Stomach (tissue), 9 donors: ENCODE data around the gene HAND2. TPM values are rescaled to one million over a fixed set of nuclear protein-coding genes. Genes with fewer than 3 reads are reported as not detected.

Experiments
- DNase-seq, 2 donors: peaks; one replicate each; pipeline versions ENCODE4 v3.0.0 to v3.0.0-alpha.2; 2013 to 2019
- H3K27ac ChIP-seq, 5 donors: fragments of 200-600 bp in 4 of 5; sonication (generic) in 4 of 5; one replicate each; pipeline ENCODE4 v1.5.1; 2013 to 2019; ENCODE audit warnings: mild to moderate bottlenecking in 1 of 5, moderate library complexity in 1 of 5
- H3K27me3 ChIP-seq, 3 donors: fragments of 200-600 bp; sonication (generic); one replicate each; pipeline ENCODE4 v1.5.1; 2017 to 2019; ENCODE audit warnings: mixed run types in 1 of 3
- H3K36me3 ChIP-seq, 4 donors: fragments of 200-600 bp; sonication (generic); 1 replicate in 3 of 4; 2 replicates in 1 of 4; pipeline ENCODE4 v1.5.1; 2016 to 2019
- H3K4me1 ChIP-seq, 4 donors: fragments of 200-600 bp; sonication (generic); one replicate each; pipeline ENCODE4 v1.5.1; 2016 to 2019
- H3K4me3 ChIP-seq, 4 donors: fragments of 200-600 bp; sonication (generic) in 3 of 4; one replicate each; pipeline ENCODE4 v1.5.1; 2016 to 2019; ENCODE audit warnings: mild to moderate bottlenecking in 1 of 4
- H3K9me3 ChIP-seq, 4 donors: fragments of 200-600 bp; sonication (generic); one replicate each; pipeline ENCODE4 v1.5.1; 2016 to 2019
- EP300 ChIP-seq: sonication (generic); formaldehyde crosslinking; IDR thresholded peaks from one replicate; pipeline ENCODE4 v1.6.1; 2017; ENCODE audit warnings: antibody characterized with exemption
- POLR2A ChIP-seq, 4 donors: fragments of 450-650 bp; IDR thresholded peaks; one replicate each; pipeline ENCODE4 v1.6.1; 2016; ENCODE audit warnings: antibody characterized with exemption in 4 of 4, control low read depth in 2 of 4, mild to moderate bottlenecking in 1 of 4, moderate library complexity in 1 of 4
- POLR2AphosphoS5 ChIP-seq, 3 donors: sonication (generic); formaldehyde crosslinking; IDR thresholded peaks; one replicate each; pipeline ENCODE4 v1.6.1; 2016; ENCODE audit warnings: antibody characterized with exemption in 3 of 3
- WGBS, 5 donors: extraction: QIAGEN DNeasy Blood & Tissue Kit in 3 of 5; methylation state at CpG; one replicate each; pipeline versions ENCODE4 v1.1.5 to v1.1.7; 2013 to 2018; 5-methylcytosine and 5-hydroxymethylcytosine counted together
- intact Hi-C: fragments of 100-400 bp; cut with DNase I; formaldehyde crosslinking; loops from one replicate; pipeline ENCODE4 v1.15.1; 2023; ENCODE audit warnings: low total_unique reads
- polyA plus RNA-seq, 3 donors: library from polyadenylated mRNA; stranded (reverse); fragments of 200-250 nt; gene quantifications; one replicate each; pipeline ENCODE4 v1.2.3, GENCODE V29; 2013
- total RNA-seq, 5 donors: library from RNA; depleted of rRNA; stranded (reverse); fragments of >200 nt; gene quantifications; one replicate each; pipeline versions ENCODE4 v1.1.0 to v1.2.3, GENCODE V29; 2014 to 2016
- TF ChIP-seq, protein P1 (sequence below), 7 experiments: fragments of 450-650 bp in 4 of 7; fragments of 200-600 bp in 3 of 7; sonication (generic) in 3 of 7; IDR thresholded peaks; one replicate each; pipeline ENCODE4 v1.5.1; 2016 to 2019; ENCODE audit warnings: antibody characterized with exemption in 7 of 7, control low read depth in 2 of 7, mild to moderate bottlenecking in 1 of 7
- donor health status: healthy with polysubstance abuse.
- donor health status: Bipolar disorder and iron deficiency.
- donor health status: healthy.

Gene HAND2
- total and polyA plus RNA-seq, 8 donors = 1.9 to 234 (median 19.6) TPM

DNA sequence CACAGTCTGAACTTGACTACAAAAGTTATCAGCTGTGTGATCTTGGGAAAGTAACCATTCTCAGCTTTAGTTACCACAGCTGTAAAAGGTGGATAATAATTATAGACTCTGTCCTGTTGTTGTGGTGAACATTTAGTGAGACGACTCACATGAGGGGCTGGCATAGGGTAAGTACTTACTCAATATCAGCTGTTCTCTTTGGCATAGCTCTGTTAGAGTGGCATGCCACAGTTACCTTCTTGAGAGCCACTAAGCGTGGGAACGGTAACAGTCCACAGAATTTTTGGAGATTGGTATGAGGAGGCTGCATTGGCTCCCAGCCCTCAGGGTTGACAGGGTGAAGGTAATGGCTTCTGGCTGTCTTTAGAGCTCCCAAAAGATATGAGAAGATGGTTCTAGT, 13.2 kb upstream of the HAND2 start:
- Histone ChIP-seq H3K4me1 (peaks cover 4 to 11% (median 10%) of the 10 kb centered on the region in 4 donors), H3K36me3 (no peaks in the 10 kb centered on the region), H3K4me3 (no peak overlapping the region), H3K9me3 (no peaks in the 10 kb centered on the region), H3K27me3 (peaks cover 0 to 61% (median 30%) of the 10 kb centered on the region in 3 donors), H3K27ac (peak overlapping the region in 1 of 5 donors; percentile 21)
- intact Hi-C loops = no loop called here
- no peak for DNase-seq
- TF ChIP-seq POLR2A (IDR thresholded peaks at IDR 0.05) (no peak), EP300 (no peak), POLR2AphosphoS5 (IDR thresholded peaks at IDR 0.05) (no peak)
- TF ChIP-seq, protein P1, sequence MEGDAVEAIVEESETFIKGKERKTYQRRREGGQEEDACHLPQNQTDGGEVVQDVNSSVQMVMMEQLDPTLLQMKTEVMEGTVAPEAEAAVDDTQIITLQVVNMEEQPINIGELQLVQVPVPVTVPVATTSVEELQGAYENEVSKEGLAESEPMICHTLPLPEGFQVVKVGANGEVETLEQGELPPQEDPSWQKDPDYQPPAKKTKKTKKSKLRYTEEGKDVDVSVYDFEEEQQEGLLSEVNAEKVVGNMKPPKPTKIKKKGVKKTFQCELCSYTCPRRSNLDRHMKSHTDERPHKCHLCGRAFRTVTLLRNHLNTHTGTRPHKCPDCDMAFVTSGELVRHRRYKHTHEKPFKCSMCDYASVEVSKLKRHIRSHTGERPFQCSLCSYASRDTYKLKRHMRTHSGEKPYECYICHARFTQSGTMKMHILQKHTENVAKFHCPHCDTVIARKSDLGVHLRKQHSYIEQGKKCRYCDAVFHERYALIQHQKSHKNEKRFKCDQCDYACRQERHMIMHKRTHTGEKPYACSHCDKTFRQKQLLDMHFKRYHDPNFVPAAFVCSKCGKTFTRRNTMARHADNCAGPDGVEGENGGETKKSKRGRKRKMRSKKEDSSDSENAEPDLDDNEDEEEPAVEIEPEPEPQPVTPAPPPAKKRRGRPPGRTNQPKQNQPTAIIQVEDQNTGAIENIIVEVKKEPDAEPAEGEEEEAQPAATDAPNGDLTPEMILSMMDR (IDR thresholded peaks at IDR 0.05) = no peak
- WGBS, 5 donors = 77 to 90% (median 81%) methylated on average over 3 of the region's 3 CpGs

DNA sequence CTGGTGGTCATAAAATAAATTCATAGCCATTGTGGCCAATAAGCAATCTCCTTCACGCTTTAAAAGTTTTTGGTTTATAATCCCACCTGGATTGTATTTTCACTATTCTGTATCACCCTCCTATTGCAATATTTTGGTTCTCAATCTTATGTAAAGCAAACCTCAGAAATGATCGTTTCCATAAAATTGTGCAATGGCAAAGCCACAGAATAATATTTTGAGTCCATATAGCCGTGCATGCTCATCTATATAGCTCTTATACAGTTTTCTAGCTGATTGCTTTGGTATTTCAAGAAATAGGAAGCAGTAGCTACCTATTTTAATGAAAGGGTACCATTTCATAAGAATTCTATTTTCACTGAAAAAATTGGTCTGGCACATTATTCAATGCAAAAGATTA, 10.0 kb upstream of the HAND2 start:
- intact Hi-C loops = no loop called here
- H3K4me3 ChIP-seq = no peak overlapping the region
- no peaks in the 10 kb centered on the region for H3K9me3 ChIP-seq
- no peaks in the 10 kb centered on the region for H3K36me3 ChIP-seq
- H3K27me3 ChIP-seq = peaks cover 0 to 86% (median 57%) of the 10 kb centered on the region in 3 donors
- H3K27ac ChIP-seq = peak overlapping the region in 1 of 5 donors; percentile 92
- no peak for DNase-seq
- peaks cover 8 to 20% (median 17%) of the 10 kb centered on the region in 4 donors for H3K4me1 ChIP-seq
- 60 to 67% (median 66%) methylated on average over 3 of the region's 3 CpGs for WGBS, 5 donors
- no peak for TF ChIP-seq POLR2AphosphoS5 (IDR thresholded peaks at IDR 0.05)
- TF ChIP-seq POLR2A (IDR thresholded peaks at IDR 0.05) = no peak
- TF ChIP-seq EP300 = no peak
- TF ChIP-seq, protein P1 (IDR thresholded peaks at IDR 0.05) = no peak

DNA sequence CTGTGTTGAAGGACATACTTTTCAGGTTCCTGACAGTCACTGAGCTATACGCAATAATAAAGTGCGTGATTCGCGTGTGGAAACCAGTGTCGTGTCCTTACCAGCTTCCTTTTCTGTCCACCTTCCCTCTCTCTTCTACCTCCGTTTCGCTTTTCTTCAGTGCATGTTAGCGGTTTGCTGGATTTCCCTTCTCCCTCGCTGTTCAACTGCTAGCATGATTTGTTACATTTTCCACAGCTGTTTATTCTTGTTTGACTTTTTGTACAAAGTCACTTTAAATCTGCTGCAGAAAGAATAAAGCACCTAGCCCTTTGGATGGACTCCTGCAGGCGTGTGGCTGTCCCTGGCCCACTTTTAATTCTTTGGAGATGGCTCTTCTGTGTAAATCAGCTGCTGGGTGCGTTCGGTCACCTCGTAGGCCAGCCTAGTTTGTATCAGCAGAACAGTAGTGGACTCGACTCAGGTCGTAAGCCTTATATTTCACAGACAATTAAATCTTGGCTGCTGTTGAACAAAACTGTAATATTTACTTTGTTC, 8.9 kb upstream of the HAND2 start:
- H3K36me3 ChIP-seq = no peaks in the 10 kb centered on the region
- no peaks in the 10 kb centered on the region for H3K9me3 ChIP-seq
- peaks cover 8 to 20% (median 17%) of the 10 kb centered on the region in 4 donors for H3K4me1 ChIP-seq
- peak overlapping the region; percentile 44 to 50 (median 48) for H3K4me3 ChIP-seq
- intact Hi-C loops = no loop called here
- 4 to 16% (median 9%) methylated on average over 15 of the region's 15 CpGs for WGBS, 5 donors
- DNase-seq = peak in 1 of 2 donors; percentile 40
- H3K27ac ChIP-seq = peak overlapping the region in 3 of 5 donors; percentile 68 to 92 (median 70)
- peaks cover 0 to 96% (median 67%) of the 10 kb centered on the region in 3 donors for H3K27me3 ChIP-seq
- TF ChIP-seq POLR2A (IDR thresholded peaks at IDR 0.05) (no peak), EP300 (no peak), POLR2AphosphoS5 (IDR thresholded peaks at IDR 0.05) (no peak)
- TF ChIP-seq, protein P1 (IDR thresholded peaks at IDR 0.05) = no peak

DNA sequence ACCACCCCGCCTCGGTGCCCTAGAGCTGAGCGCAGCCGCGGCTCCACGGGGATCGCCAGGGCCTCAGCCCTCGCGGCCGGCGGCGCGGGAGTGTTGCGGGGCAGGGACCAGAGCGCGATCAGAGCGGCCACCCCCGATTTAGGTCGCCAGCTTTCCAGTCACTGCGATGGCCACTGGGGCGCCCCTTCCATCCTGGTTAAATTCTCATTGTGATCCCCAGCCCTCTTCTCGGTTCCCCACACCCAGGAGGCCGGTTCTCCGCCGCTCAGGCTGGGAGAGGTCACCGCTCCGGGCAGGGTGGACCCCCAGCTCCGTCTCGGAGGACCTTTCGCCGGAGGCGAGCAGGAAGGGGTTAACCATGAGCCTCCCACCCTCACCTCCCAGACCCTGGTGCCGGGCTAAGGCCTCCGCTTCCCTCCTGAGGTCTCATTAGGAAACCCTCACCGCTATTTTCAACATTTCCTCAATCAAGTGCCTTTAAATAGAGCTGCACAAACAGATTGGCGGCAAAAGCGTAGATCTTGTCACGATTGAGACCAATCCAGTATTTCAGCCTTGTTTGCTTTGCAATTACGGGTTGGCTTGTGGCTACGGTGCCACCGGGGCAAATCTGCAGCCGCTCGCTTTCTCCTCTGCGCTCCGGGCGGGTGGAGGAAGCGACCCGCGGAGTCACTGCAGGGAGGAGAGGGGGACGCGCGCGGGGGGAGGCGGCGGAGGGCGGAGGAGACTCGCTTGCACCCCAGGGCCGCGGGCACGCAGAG, 8.3 kb upstream of the HAND2 start:
- Histone ChIP-seq H3K27ac (peak overlapping the region in 3 of 5 donors; percentile 68 to 92 (median 70)), H3K27me3 (peaks cover 0 to 96% (median 72%) of the 10 kb centered on the region in 3 donors), H3K36me3 (no peaks in the 10 kb centered on the region), H3K4me3 (peak overlapping the region; percentile 44 to 50 (median 48)), H3K9me3 (no peaks in the 10 kb centered on the region), H3K4me1 (peaks cover 8 to 20% (median 17%) of the 10 kb centered on the region in 4 donors)
- peak in 1 of 2 donors; percentile 69 for DNase-seq
- intact Hi-C loops = no loop called here
- no peak for TF ChIP-seq EP300
- 2 to 8% (median 7%) methylated on average over 29 to 60 of the region's 60 CpGs for WGBS, 5 donors
